ENCODE measurements around the gene FZD2. TPM values are rescaled to one million over a fixed set of nuclear protein-coding genes. Genes with fewer than 3 reads are reported as not detected.

Gene FZD2
- total and polyA plus RNA-seq, 2 of the 13 experiments (the other 11 are each of a cell fraction or from before 2014, with no cell fraction given), result 0.07 to 0.13 TPM

DNA sequence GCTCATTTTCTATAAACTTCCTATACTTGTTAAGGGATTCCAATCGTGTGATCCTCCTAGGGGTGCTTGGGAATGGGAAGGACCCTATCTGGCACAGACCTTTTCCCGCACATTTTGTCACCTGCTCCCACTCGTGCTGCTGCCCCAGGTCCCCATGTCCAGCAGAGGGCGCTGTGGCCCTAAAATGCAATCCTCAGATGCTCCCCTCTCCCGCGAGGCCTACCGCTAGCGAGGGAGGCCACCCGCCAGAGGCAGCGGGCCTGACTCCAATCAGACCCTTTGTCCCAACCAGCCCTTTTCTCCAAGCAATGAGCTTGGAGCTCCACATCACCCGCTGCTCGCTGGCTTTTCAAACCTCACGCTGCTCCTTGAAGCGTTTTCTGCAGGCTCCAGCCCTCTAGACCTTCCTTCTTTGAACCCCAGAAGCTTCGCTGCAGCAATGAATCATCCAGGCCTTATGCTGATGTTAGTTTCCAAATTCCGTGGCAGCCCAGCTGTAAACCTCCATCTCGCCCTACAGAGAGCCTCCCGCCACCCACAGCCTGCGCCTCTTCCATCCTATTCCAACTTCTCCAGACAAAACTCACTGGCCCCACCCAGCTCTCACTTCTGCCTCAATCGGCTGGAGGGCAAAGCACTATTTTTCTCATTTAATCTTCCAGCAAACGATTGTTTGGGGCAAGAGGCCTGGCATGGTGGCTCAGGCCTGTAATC lies 23.6 kb upstream of the FZD2 start (continued):
- TF ChIP-seq, protein P1, sequence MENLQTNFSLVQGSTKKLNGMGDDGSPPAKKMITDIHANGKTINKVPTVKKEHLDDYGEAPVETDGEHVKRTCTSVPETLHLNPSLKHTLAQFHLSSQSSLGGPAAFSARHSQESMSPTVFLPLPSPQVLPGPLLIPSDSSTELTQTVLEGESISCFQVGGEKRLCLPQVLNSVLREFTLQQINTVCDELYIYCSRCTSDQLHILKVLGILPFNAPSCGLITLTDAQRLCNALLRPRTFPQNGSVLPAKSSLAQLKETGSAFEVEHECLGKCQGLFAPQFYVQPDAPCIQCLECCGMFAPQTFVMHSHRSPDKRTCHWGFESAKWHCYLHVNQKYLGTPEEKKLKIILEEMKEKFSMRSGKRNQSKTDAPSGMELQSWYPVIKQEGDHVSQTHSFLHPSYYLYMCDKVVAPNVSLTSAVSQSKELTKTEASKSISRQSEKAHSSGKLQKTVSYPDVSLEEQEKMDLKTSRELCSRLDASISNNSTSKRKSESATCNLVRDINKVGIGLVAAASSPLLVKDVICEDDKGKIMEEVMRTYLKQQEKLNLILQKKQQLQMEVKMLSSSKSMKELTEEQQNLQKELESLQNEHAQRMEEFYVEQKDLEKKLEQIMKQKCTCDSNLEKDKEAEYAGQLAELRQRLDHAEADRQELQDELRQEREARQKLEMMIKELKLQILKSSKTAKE (CRISPR knock-in tag; IDR thresholded peaks at IDR 0.05; ENCODE audit: borderline replicate concordance), result no peak
- TF ChIP-seq CREB1 (IDR thresholded peaks at IDR 0.05), result no peak
- no peak for TF ChIP-seq CREB1 (CRISPR knock-in tag; IDR thresholded peaks at IDR 0.05)
- 0 out of 2 replicates have a peak, but pooled peaks have one; percentile 44 for TF ChIP-seq ZNF143 (CRISPR knock-in tag; IDR thresholded peaks at IDR 0.05)
- no peak for TF ChIP-seq ZMAT3 (CRISPR knock-in tag; conservative IDR thresholded peaks at IDR 0.05)
- no peak for TF ChIP-seq ZNF674 (CRISPR knock-in tag; IDR thresholded peaks at IDR 0.05; ENCODE audit: low read depth)
- peak; percentile 57; the same call in 1 of the 2 replicates for TF ChIP-seq MAZ (IDR thresholded peaks at IDR 0.05; ENCODE audit: borderline replicate concordance, low read depth, low read length)
- TF ChIP-seq MAZ (CRISPR knock-in tag; IDR thresholded peaks at IDR 0.05; ENCODE audit: low read depth), result 0 out of 2 replicates have a peak, but pooled peaks have one; percentile 60
- no peak for TF ChIP-seq RORA (CRISPR knock-in tag; IDR thresholded peaks at IDR 0.05)
- TF ChIP-seq FOXP1 (IDR thresholded peaks at IDR 0.05), result no peak
- no peak for TF ChIP-seq FOXP1 (CRISPR knock-in tag; IDR thresholded peaks at IDR 0.05)
- TF ChIP-seq ZBTB3 (CRISPR knock-in tag; IDR thresholded peaks at IDR 0.05; ENCODE audit: borderline replicate concordance, low read depth), result no peak
- no peak for TF ChIP-seq NFIC (IDR thresholded peaks at IDR 0.05; ENCODE audit: low read length)
- TF ChIP-seq THRA (CRISPR knock-in tag; IDR thresholded peaks at IDR 0.05; ENCODE audit: borderline replicate concordance), result peak; percentile 72
- TF ChIP-seq SMAD1 (CRISPR knock-in tag; IDR thresholded peaks at IDR 0.05; ENCODE audit: borderline replicate concordance, low read depth), result no peak; the same call in 1 of the 2 replicates
- no peak for TF ChIP-seq ZNF251 (CRISPR knock-in tag; IDR thresholded peaks at IDR 0.05)
- peak; percentile 53 for TF ChIP-seq THAP11 (CRISPR knock-in tag; IDR thresholded peaks at IDR 0.05)
- no peak for TF ChIP-seq U2AF1 (optimal IDR thresholded peaks at IDR 0.05; ENCODE audit: low read depth, low read length)
- TF ChIP-seq MXI1 (IDR thresholded peaks at IDR 0.05; ENCODE audit: borderline replicate concordance, low read depth, low read length), result no peak
- TF ChIP-seq ZNF776 (CRISPR knock-in tag; IDR thresholded peaks at IDR 0.05), result no peak
- no peak for TF ChIP-seq KDM5A (IDR thresholded peaks at IDR 0.05; ENCODE audit: borderline replicate concordance, low read length)
- TF ChIP-seq ZNF431 (CRISPR knock-in tag; IDR thresholded peaks at IDR 0.05; ENCODE audit: borderline replicate concordance, low read depth), result no peak
- TF ChIP-seq PHF8 (CRISPR knock-in tag; IDR thresholded peaks at IDR 0.05), result peak; percentile 54
- TF ChIP-seq E2F1 (CRISPR knock-in tag; IDR thresholded peaks at IDR 0.05), result peak; percentile 54; the same call in 1 of the 2 replicates
- TF ChIP-seq ZIK1 (CRISPR knock-in tag; IDR thresholded peaks at IDR 0.05; ENCODE audit: borderline replicate concordance, low read depth), result no peak
- TF ChIP-seq SALL1 (CRISPR knock-in tag; IDR thresholded peaks at IDR 0.05), result peak; percentile 90
